ENCODE data around the gene CSNK1G3.

DNA sequence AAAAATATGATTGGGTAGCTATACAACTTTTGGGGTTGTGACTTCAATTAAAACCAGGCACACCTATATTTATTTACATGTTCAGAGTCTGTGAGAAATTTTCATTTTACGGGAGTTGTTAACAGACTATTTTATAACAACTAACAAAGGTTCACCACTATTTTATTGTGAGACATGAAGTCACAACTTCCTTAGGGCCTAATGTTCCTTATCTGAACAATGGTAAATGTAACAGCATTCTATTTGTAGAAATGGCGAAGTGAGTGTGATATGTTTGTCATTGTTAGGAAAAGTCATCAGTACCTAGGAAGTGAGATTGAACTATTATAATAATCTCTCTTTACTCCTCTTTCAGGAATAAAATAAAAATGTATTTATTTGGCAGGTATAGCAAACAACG is 67.4 kb downstream of the CSNK1G3 start:
- TF ChIP-seq EP300 (IDR thresholded peaks at IDR 0.05) (no peak), POLR2AphosphoS5 (IDR thresholded peaks at IDR 0.05) (no peak)
- TF ChIP-seq, protein P1, sequence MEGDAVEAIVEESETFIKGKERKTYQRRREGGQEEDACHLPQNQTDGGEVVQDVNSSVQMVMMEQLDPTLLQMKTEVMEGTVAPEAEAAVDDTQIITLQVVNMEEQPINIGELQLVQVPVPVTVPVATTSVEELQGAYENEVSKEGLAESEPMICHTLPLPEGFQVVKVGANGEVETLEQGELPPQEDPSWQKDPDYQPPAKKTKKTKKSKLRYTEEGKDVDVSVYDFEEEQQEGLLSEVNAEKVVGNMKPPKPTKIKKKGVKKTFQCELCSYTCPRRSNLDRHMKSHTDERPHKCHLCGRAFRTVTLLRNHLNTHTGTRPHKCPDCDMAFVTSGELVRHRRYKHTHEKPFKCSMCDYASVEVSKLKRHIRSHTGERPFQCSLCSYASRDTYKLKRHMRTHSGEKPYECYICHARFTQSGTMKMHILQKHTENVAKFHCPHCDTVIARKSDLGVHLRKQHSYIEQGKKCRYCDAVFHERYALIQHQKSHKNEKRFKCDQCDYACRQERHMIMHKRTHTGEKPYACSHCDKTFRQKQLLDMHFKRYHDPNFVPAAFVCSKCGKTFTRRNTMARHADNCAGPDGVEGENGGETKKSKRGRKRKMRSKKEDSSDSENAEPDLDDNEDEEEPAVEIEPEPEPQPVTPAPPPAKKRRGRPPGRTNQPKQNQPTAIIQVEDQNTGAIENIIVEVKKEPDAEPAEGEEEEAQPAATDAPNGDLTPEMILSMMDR (IDR thresholded peaks at IDR 0.05): no peak

Measured in esophagus muscularis mucosa (tissue), 4 donors.